H1 (cell line): ENCODE measurements around the gene DPH6. TPM values are rescaled to one million over a fixed set of nuclear protein-coding genes. Genes with fewer than 3 reads are reported as not detected.

Experiments used
- CTCF ChIA-PET: fragments of 300-600 bp; sonication (Branson Sonifier 250); formaldehyde crosslinking; loops from one replicate; lab custom pipeline; 2021; ENCODE audit not compliant: partially characterized antibody; lab: Charles Lee
- POLR2A ChIA-PET: fragments of 300-600 bp; sonication (Branson Sonifier 250); formaldehyde crosslinking; loops from one replicate; lab custom pipeline; 2021; ENCODE audit warnings: inconsistent platforms; ENCODE audit not compliant: partially characterized antibody; lab: Charles Lee
- DNase-seq, 2 experiments: peaks; one replicate each; pipeline versions ENCODE4 v3.0.0 to v3.0.0-alpha.2; 2010 to 2022; ENCODE audit warnings: low spot score in 2 of 2, low read depth in 1 of 2, mixed read lengths in 1 of 2
- FAIRE-seq: peaks from 2 replicates; lab custom pipeline; 2011; peaks lifted over from hg19 to GRCh38; lab: Jason Lieb, UNC
- H2AFZ ChIP-seq: 2 replicates; pipeline ENCODE4 v1.8.1; 2012; ENCODE audit warnings: low read length, inconsistent platforms
- H2AK5ac ChIP-seq: 2 replicates; pipeline ENCODE4 v1.6.1; 2013; ENCODE audit warnings: low read depth, low read length
- H2BK120ac ChIP-seq: replicated peaks from 2 replicates; pipeline ENCODE3; 2013; ENCODE audit warnings: low read depth, low read length, inconsistent platforms
- H2BK12ac ChIP-seq: 2 replicates; pipeline ENCODE4 v1.6.1; 2013; ENCODE audit warnings: low read depth, low read length
- H2BK15ac ChIP-seq: 2 replicates; pipeline ENCODE4 v1.6.1; 2013; ENCODE audit warnings: low read length
- H2BK20ac ChIP-seq: 2 replicates; pipeline ENCODE4 v1.6.1; 2013; ENCODE audit warnings: low read length
- H2BK5ac ChIP-seq: 2 replicates; pipeline ENCODE4 v1.6.1; 2013; ENCODE audit warnings: low read depth, low read length
- H3K14ac ChIP-seq: 2 replicates; pipeline ENCODE4 v1.6.1; 2013; ENCODE audit warnings: inconsistent platforms; ENCODE audit not compliant: insufficient read length
- H3K18ac ChIP-seq: 2 replicates; pipeline ENCODE4 v1.6.1; 2013; ENCODE audit warnings: low read length; ENCODE audit errors: extremely low read depth
- H3K23ac ChIP-seq: 2 replicates; pipeline ENCODE4 v1.6.1; 2013; ENCODE audit warnings: inconsistent platforms; ENCODE audit not compliant: insufficient read length
- H3K23me2 ChIP-seq: 2 replicates; pipeline ENCODE4 v1.6.1; 2013; ENCODE audit warnings: low read depth, low read length
- H3K27ac ChIP-seq: 2 replicates; pipeline ENCODE4 v1.6.1; 2011; ENCODE audit warnings: low read depth, low read length, inconsistent platforms
- H3K27me3 ChIP-seq, 4 experiments: replicated peaks in 1 of 4; 1 replicate in 1 of 4; 2 replicates in 3 of 4; pipeline versions ENCODE4 v1.6.1 to v1.8.1; 2011 to 2013; ENCODE audit warnings: low read length in 3 of 4, mild to moderate bottlenecking in 3 of 4, inconsistent platforms in 2 of 4, mixed read lengths in 2 of 4, moderate library complexity in 1 of 4; ENCODE audit not compliant: control insufficient read depth in 3 of 4, insufficient read depth in 3 of 4; ENCODE audit errors: extremely low read depth in 1 of 4
- H3K36me3 ChIP-seq, 4 experiments: 2 replicates each; pipeline versions ENCODE4 v1.6.1 to v1.8.1; 2011 to 2013; ENCODE audit warnings: mild to moderate bottlenecking in 4 of 4, low read length in 3 of 4, moderate library complexity in 2 of 4, control low read depth in 1 of 4, inconsistent platforms in 1 of 4; ENCODE audit not compliant: insufficient read depth in 4 of 4, control insufficient read depth in 2 of 4
- H3K4ac ChIP-seq: replicated peaks from 2 replicates; pipeline ENCODE3; 2013; ENCODE audit warnings: low read length, low read depth, mixed read lengths, inconsistent platforms; ENCODE audit not compliant: insufficient read length
- H3K4me1 ChIP-seq, 4 experiments: replicated peaks in 1 of 4; 1 replicate in 1 of 4; 2 replicates in 3 of 4; pipeline versions ENCODE4 v1.6.1 to v1.8.1; 2011 to 2013; ENCODE audit warnings: low read length in 3 of 4, inconsistent platforms in 2 of 4, mixed read lengths in 1 of 4; ENCODE audit not compliant: insufficient read depth in 4 of 4, control insufficient read depth in 3 of 4
- H3K4me2 ChIP-seq, 2 experiments: 2 replicates each; pipeline versions ENCODE4 v1.6.1 to v1.8.1; 2011 to 2013; ENCODE audit warnings: low read depth in 2 of 2, low read length in 2 of 2, control low read depth in 1 of 2, inconsistent platforms in 1 of 2, mild to moderate bottlenecking in 1 of 2; ENCODE audit not compliant: insufficient read depth in 1 of 2
- H3K4me3 ChIP-seq, 4 experiments: fragments of 200-600, 300-600 bp in 1 of 4; sonication (generic), shearing (Covaris generic), sonication (Bioruptor Twin) in 1 of 4; 2 replicates each; pipeline versions ENCODE4 v1.5.1 to v1.8.1; 2011 to 2016; ENCODE audit warnings: low read length in 4 of 4, low read depth in 3 of 4, control low read depth in 2 of 4, inconsistent platforms in 2 of 4, mild to moderate bottlenecking in 2 of 4, mixed read lengths in 1 of 4, moderate library complexity in 1 of 4; ENCODE audit not compliant: insufficient read depth in 2 of 4; ENCODE audit errors: extremely low read depth in 1 of 4
- H3K56ac ChIP-seq: replicated peaks from 2 replicates; pipeline ENCODE3; 2013; ENCODE audit warnings: low read depth, mild to moderate bottlenecking, mixed read lengths, low read length, inconsistent platforms; ENCODE audit not compliant: insufficient read length
- H3K79me1 ChIP-seq: 2 replicates; pipeline ENCODE4 v1.6.1; 2013; ENCODE audit warnings: low read depth, low read length, control low read depth
- H3K79me2 ChIP-seq, 2 experiments: 2 replicates each; pipeline versions ENCODE4 v1.6.1 to v1.8.1; 2012 to 2013; ENCODE audit warnings: low read length in 2 of 2, mild to moderate bottlenecking in 2 of 2, inconsistent platforms in 1 of 2; ENCODE audit not compliant: insufficient read depth in 2 of 2, control insufficient read depth in 1 of 2
- H3K9ac ChIP-seq, 4 experiments: replicated peaks in 1 of 4; 1 replicate in 1 of 4; 2 replicates in 3 of 4; pipeline versions ENCODE4 v1.6.1 to v1.8.1; 2011 to 2013; ENCODE audit warnings: low read depth in 3 of 4, low read length in 3 of 4, control low read depth in 2 of 4, mild to moderate bottlenecking in 2 of 4, moderate library complexity in 2 of 4, inconsistent platforms in 1 of 4; ENCODE audit errors: extremely low read depth in 1 of 4
- H3K9me3 ChIP-seq, 2 experiments: 2 replicates each; pipeline versions ENCODE4 v1.6.1 to v1.8.1; 2012 to 2013; ENCODE audit warnings: mild to moderate bottlenecking in 2 of 2, moderate library complexity in 2 of 2, control low read depth in 1 of 2, inconsistent platforms in 1 of 2, low read depth in 1 of 2, low read length in 1 of 2, mixed read lengths in 1 of 2; ENCODE audit not compliant: insufficient read depth in 2 of 2
- H4K20me1 ChIP-seq, 2 experiments: replicated peaks in 1 of 2; 2 replicates each; pipeline versions ENCODE3 to v1.8.1; 2011 to 2013; ENCODE audit warnings: inconsistent platforms in 2 of 2, low read length in 2 of 2, mild to moderate bottlenecking in 1 of 2; ENCODE audit not compliant: insufficient read depth in 2 of 2, control insufficient read depth in 1 of 2
- H4K5ac ChIP-seq: 2 replicates; pipeline ENCODE4 v1.6.1; 2013; ENCODE audit warnings: low read length, low read depth, mixed read lengths, inconsistent platforms; ENCODE audit not compliant: insufficient read length
- H4K8ac ChIP-seq: 2 replicates; pipeline ENCODE4 v1.8.0; 2013; ENCODE audit warnings: mild to moderate bottlenecking, moderate library complexity, low read length, inconsistent platforms; ENCODE audit not compliant: insufficient read depth; ENCODE audit errors: extremely low read depth
- H4K91ac ChIP-seq: replicated peaks from 2 replicates; pipeline ENCODE3; 2013; ENCODE audit warnings: low read length, mixed read lengths, inconsistent platforms; ENCODE audit not compliant: insufficient read length
- ASH2L ChIP-seq: fragments of 200-600, 300-600 bp; sonication (generic); IDR thresholded peaks from one replicate; pipeline ENCODE4 v1.7.1; 2017; ENCODE audit warnings: low read length
- GTF2F1 ChIP-seq: IDR thresholded peaks from 2 replicates; pipeline ENCODE4 v1.6.1; 2012; ENCODE audit warnings: low read depth, low read length, improper control_type of control experiment, borderline replicate concordance
- HDAC6 ChIP-seq: IDR thresholded peaks from one replicate; pipeline ENCODE4 v1.7.1; 2012; ENCODE audit warnings: low read depth, mild to moderate bottlenecking, inconsistent platforms, low read length, moderate library complexity
- JUN ChIP-seq: IDR thresholded peaks from 2 replicates; pipeline ENCODE4 v1.6.1; 2011; ENCODE audit warnings: low read depth, mild to moderate bottlenecking, improper control_type of control experiment, low read length
- JUND ChIP-seq: IDR thresholded peaks from 2 replicates; pipeline ENCODE4 v1.6.1; 2011; ENCODE audit warnings: mild to moderate bottlenecking, improper control_type of control experiment, low read length
- KDM1A ChIP-seq: fragments of 200-600, 300-600 bp; sonication (generic); IDR thresholded peaks from 2 replicates; pipeline ENCODE4 v1.7.1; 2016; ENCODE audit warnings: mild to moderate bottlenecking, low read length, borderline replicate concordance
- POU5F1 ChIP-seq: IDR thresholded peaks from 2 replicates; pipeline ENCODE4 v1.6.1; 2011; ENCODE audit warnings: low read depth, mild to moderate bottlenecking, low read length, moderate library complexity
- RBBP5 ChIP-seq: IDR thresholded peaks from 2 replicates; pipeline ENCODE4 v1.7.1; 2012; ENCODE audit warnings: low read depth, mild to moderate bottlenecking, inconsistent platforms, low read length, moderate library complexity, borderline replicate concordance
- WGBS, 2 experiments: shearing (Covaris generic) in 1 of 2; methylation state at CpG; one replicate each; pipeline versions ENCODE4 v1.1.6 to v1.1.7; 2013 to 2015; ENCODE audit warnings: low lambda C conversion rate in 2 of 2, mixed read lengths in 2 of 2, inconsistent platforms in 1 of 2, low coverage in 1 of 2, missing lambda C conversion rate in 1 of 2; ENCODE audit not compliant: insufficient replicate concordance in 2 of 2, insufficient coverage in 1 of 2, insufficient read length in 1 of 2; ENCODE audit errors: extremely low coverage in 1 of 2, missing lambda C conversion rate in 1 of 2; 5-methylcytosine and 5-hydroxymethylcytosine counted together
- polyA plus RNA-seq, 7 experiments: library from polyadenylated mRNA; depleted of rRNA in 3 of 7; stranded (reverse) in 5 of 7; unstranded in 2 of 7; fragments of >200 nt in 5 of 7; fragments of 200-250 nt in 2 of 7; gene quantifications; 1 replicate in 5 of 7; 2 replicates in 1 of 7; 4 replicates in 1 of 7; pipeline versions ENCODE4 v1.2.1 to v1.2.3, GENCODE V29; 2011 to 2013; ENCODE audit warnings: missing spikeins in 2 of 7, mixed read lengths in 2 of 7
- total RNA-seq: library from RNA; stranded (reverse); fragmentation: NEBNext Ultra II Directional; extraction: Animal tissue kit (Norgen Biotek cat#: 25700); gene quantifications from 2 replicates; pipeline ENCODE4 v1.2.1, GENCODE V29; 2021

DPH6 gene
- total and polyA plus RNA-seq, 2 of the 8 experiments (the other 6 are each of a cell fraction or from before 2014, with no cell fraction given), result 21.6 to 30.5 TPM

- no peak overlapping the region for H3K27ac ChIP-seq
- no peak overlapping the region for H2AFZ ChIP-seq
- H2AK5ac ChIP-seq, result no peak overlapping the region
- no peak overlapping the region for H2BK5ac ChIP-seq
- no peak overlapping the region for H4K5ac ChIP-seq
- peaks cover 3 to 28% (median 25%) of the 10 kb centered on the region in 4 experiments; a peak in 6 of 7 replicates for H3K4me1 ChIP-seq
- H3K79me1 ChIP-seq, result no peaks in the 10 kb centered on the region
- H3K56ac ChIP-seq, result no peak overlapping the region
- H3K9ac ChIP-seq, result no peak overlapping the region
- TF ChIP-seq RBBP5 (no peak), POU5F1 (no peak), KDM1A (no peak), ASH2L (no peak), HDAC6 (no peak), JUN (no peak), GTF2F1 (no peak), JUND (no peak)
- H4K8ac ChIP-seq, result no peak overlapping the region
- H3K23me2 ChIP-seq, result peaks cover 10% of the 10 kb centered on the region
- no peak overlapping the region for H3K23ac ChIP-seq
- H3K4ac ChIP-seq, result no peak overlapping the region
- no peak for FAIRE-seq
- no peak overlapping the region for H3K4me2 ChIP-seq
- no peaks in the 10 kb centered on the region for H3K36me3 ChIP-seq
- no peaks in the 10 kb centered on the region for H3K9me3 ChIP-seq
- H2BK15ac ChIP-seq, result no peak overlapping the region
- H4K91ac ChIP-seq, result peak overlapping the region; percentile 88
- no peaks in the 10 kb centered on the region for H3K27me3 ChIP-seq
- H3K18ac ChIP-seq, result peak overlapping the region; percentile 76; the same call in 1 of the 2 replicates
- ChIA-PET CTCF (interaction anchor here (0.9 kb wide), 1 partner anchor 263 kb away, joined by 3 read pairs; no protein-coding TSS in a partner anchor), POLR2A (no interaction called here)
- no peak for DNase-seq
- no peak overlapping the region for H2BK20ac ChIP-seq
- H3K14ac ChIP-seq, result no peak overlapping the region
- 0 out of 4 replicates have a peak, but pooled peaks cover 0 to 4% of the 10 kb centered on the region in 2 experiments for H3K79me2 ChIP-seq
- no peak overlapping the region for H3K4me3 ChIP-seq
- no peak overlapping the region for H2BK12ac ChIP-seq
- WGBS, 2 experiments, result 91% methylated on average over 5 of the region's 5 CpGs; no CpG with 5 or more reads in 1 of the 2 experiments
- no peaks in the 10 kb centered on the region for H4K20me1 ChIP-seq
- no peak overlapping the region for H2BK120ac ChIP-seq
Measured at GRCh38 chr15:35550957-35551356, 5.0 kb upstream of the DPH6 start.
